ENCODE results near the gene ACOT6.
A peak's percentile ranks its signal among the peaks of the same experiment; 100 is the strongest.
"Not testable (repeated sequence)": the region's sequence is repeated elsewhere in the genome, so short reads cannot be mapped to it uniquely, and the experiment has no call there.

Gene ACOT6, protein sequence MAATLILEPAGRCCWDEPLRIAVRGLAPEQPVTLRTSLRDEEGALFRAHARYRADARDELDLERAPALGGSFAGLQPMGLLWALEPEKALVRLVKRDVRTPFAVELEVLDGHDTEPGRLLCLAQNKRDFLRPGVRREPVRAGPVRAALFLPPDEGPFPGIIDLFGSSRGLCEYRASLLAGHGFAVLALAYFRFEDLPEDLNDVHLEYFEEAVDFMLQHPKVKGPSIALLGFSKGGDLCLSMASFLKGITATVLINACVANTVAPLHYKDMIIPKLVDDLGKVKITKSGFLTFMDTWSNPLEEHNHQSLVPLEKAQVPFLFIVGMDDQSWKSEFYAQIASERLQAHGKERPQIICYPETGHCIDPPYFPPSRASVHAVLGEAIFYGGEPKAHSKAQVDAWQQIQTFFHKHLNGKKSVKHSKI

DNA sequence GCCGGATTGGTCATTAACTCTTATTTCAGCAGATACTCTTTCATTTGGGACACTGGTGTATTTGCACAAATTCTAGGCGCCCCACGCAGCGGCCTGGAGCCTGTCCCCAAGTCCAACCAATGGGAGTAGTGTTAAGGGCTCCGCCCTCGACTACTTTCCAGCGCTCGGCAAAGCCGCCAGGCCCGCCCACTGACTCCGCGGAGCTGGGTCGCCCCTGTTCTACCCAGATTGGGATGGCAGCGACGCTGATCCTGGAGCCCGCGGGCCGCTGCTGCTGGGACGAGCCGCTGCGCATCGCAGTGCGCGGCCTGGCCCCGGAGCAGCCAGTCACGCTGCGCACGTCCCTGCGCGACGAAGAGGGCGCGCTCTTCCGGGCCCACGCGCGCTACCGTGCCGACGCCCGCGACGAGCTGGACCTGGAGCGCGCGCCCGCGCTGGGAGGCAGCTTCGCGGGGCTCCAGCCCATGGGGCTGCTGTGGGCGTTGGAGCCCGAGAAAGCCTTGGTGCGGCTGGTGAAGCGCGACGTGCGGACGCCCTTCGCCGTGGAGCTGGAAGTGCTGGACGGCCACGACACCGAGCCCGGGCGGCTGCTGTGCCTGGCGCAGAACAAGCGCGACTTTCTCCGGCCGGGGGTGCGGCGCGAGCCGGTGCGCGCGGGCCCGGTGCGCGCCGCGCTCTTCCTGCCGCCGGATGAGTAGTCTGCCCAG, at the start of gene ACOT6:
TSS of gene ACOT6 (plus strand) at position 179 of the 707 bp plus-strand sequence. CDS start at position 234, 55 bp downstream.
- no peaks in the 10 kb centered on the region for H3K27me3 ChIP-seq (ENCODE audit: insufficient read depth, poor library complexity, severe bottlenecking)
- no peaks in the 10 kb centered on the region for H3K36me3 ChIP-seq (ENCODE audit: low read depth)
- ATAC-seq (ENCODE audit: low read depth) (peak; percentile 86), DNase-seq (ENCODE audit: low spot score) (peak; percentile 84)
- no peaks in the 10 kb centered on the region for H3K4me1 ChIP-seq (ENCODE audit: insufficient read depth, poor library complexity, severe bottlenecking)
- peak within 1 kb of the TSS; percentile 60 for H3K4me3 ChIP-seq (ENCODE audit: severe bottlenecking)
- peak within 1 kb of the TSS; percentile 6 for H3K27ac ChIP-seq (ENCODE audit: poor library complexity, severe bottlenecking)
- TF ChIP-seq, protein P1, sequence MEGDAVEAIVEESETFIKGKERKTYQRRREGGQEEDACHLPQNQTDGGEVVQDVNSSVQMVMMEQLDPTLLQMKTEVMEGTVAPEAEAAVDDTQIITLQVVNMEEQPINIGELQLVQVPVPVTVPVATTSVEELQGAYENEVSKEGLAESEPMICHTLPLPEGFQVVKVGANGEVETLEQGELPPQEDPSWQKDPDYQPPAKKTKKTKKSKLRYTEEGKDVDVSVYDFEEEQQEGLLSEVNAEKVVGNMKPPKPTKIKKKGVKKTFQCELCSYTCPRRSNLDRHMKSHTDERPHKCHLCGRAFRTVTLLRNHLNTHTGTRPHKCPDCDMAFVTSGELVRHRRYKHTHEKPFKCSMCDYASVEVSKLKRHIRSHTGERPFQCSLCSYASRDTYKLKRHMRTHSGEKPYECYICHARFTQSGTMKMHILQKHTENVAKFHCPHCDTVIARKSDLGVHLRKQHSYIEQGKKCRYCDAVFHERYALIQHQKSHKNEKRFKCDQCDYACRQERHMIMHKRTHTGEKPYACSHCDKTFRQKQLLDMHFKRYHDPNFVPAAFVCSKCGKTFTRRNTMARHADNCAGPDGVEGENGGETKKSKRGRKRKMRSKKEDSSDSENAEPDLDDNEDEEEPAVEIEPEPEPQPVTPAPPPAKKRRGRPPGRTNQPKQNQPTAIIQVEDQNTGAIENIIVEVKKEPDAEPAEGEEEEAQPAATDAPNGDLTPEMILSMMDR (IDR thresholded peaks at IDR 0.05; ENCODE audit: poor library complexity, severe bottlenecking): no peak
- no peaks in the 10 kb centered on the region for H3K9me3 ChIP-seq (ENCODE audit: severe bottlenecking)

DNA sequence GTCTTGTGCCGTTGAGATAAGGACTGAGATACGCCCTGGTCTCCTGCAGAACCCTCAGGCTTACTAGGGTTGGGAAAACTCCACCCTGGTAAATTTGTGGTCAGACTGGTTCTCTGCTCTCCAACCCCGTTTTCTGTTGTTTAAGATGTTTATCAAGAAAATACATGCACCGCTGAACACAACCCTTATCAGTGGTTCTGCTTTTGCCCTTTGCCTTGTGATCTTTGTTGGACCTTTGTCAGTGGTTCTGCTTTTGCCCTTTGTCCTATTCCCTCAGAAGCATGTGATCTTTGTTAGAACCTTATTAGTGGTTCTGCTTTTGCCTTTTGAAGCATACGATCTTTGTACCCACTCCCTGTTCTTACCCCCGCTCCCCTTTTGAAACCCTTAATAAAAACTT, 49.6 kb upstream of the ACOT6 start:
- H3K27ac ChIP-seq (ENCODE audit: poor library complexity, severe bottlenecking); DNase-seq (ENCODE audit: low spot score); H3K27me3 ChIP-seq (ENCODE audit: insufficient read depth, poor library complexity, severe bottlenecking); ATAC-seq (ENCODE audit: low read depth); H3K4me1 ChIP-seq (ENCODE audit: insufficient read depth, poor library complexity, severe bottlenecking); H3K4me3 ChIP-seq (ENCODE audit: severe bottlenecking): not testable (repeated sequence)
- peaks cover 11% of the 10 kb centered on the region for H3K9me3 ChIP-seq (ENCODE audit: severe bottlenecking)
- H3K36me3 ChIP-seq (ENCODE audit: low read depth): peaks cover 12% of the 10 kb centered on the region; the same call in 1 of the 2 replicates

DNA sequence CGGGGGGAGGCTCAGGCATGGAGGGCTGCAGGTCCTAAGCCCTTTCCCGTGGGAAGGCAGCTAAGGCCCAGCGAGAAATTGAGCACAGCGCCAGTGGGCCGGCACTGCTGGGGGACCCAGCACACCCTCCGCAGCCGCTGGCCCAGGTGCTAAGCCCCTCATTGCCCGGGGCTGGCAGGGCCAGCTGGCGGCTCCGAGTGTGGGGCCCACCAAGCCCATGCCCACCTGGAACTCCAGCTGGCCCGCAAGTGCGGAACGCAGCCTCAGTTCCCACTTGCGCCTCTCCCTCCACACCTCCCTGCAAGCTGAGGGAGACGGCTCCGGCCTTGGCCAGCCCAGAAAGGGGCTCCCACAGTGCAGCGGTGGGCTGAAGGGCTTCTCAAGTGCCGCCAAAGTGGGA, 45.9 kb upstream of the ACOT6 start:
- Histone ChIP-seq H3K36me3 (ENCODE audit: low read depth) (peaks cover 12% of the 10 kb centered on the region; the same call in 1 of the 2 replicates), H3K4me1 (ENCODE audit: insufficient read depth, poor library complexity, severe bottlenecking) (peaks cover 16% of the 10 kb centered on the region), H3K9me3 (ENCODE audit: severe bottlenecking) (peaks cover 11% of the 10 kb centered on the region)
- DNase-seq (ENCODE audit: low spot score); ATAC-seq (ENCODE audit: low read depth); H3K27ac ChIP-seq (ENCODE audit: poor library complexity, severe bottlenecking); H3K27me3 ChIP-seq (ENCODE audit: insufficient read depth, poor library complexity, severe bottlenecking); H3K4me3 ChIP-seq (ENCODE audit: severe bottlenecking): not testable (repeated sequence)

DNA sequence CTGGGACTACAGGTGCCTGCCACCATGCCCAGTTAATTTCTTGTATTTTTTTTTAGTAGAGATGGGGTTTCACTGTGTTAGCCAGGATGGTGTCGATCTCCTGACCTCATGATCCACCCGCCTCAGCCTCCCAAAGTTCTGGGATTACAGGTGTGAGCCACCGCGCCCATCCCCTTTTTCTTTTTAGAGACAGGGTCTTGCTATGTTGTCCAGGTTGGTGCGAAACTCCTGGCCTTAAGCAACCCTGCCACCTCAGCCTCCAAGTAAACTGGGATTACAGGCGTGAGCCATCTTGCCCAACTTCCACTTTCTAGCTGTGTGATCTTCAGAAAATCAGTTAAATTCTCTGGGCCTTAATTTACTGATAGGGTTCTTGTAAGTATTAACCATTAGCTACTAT, 45.4 kb upstream of the ACOT6 start:
- Histone ChIP-seq H3K36me3 (ENCODE audit: low read depth) (peaks cover 12% of the 10 kb centered on the region; the same call in 1 of the 2 replicates), H3K4me1 (ENCODE audit: insufficient read depth, poor library complexity, severe bottlenecking) (peaks cover 16% of the 10 kb centered on the region)
- H3K4me3 ChIP-seq (ENCODE audit: severe bottlenecking); ATAC-seq (ENCODE audit: low read depth); H3K27me3 ChIP-seq (ENCODE audit: insufficient read depth, poor library complexity, severe bottlenecking); DNase-seq (ENCODE audit: low spot score); H3K9me3 ChIP-seq (ENCODE audit: severe bottlenecking); H3K27ac ChIP-seq (ENCODE audit: poor library complexity, severe bottlenecking): not testable (repeated sequence)

DNA sequence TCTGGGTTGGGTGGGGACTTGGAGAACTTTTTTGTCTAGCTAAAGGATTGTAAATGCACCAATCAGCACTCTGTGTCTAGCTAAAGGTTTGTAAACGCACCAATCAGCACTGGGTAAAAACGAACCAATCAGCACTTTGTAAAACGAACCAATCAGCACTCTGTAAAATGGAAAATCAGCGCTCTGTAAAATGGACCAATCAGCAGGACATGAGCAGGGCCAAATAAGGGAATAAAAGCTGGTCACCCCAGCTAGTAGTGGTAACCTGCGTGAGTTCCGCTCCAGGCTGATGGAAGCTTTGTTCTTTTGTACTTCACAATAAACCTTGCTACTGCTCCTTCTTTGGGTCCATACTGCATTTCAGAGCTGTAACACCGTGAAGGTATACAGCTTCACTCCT, 45.0 kb upstream of the ACOT6 start:
- ATAC-seq (ENCODE audit: low read depth) (no peak), DNase-seq (ENCODE audit: low spot score) (no peak)
- Histone ChIP-seq H3K36me3 (ENCODE audit: low read depth) (peaks cover 12% of the 10 kb centered on the region; the same call in 1 of the 2 replicates), H3K27me3 (ENCODE audit: insufficient read depth, poor library complexity, severe bottlenecking) (no peaks in the 10 kb centered on the region), H3K4me3 (ENCODE audit: severe bottlenecking) (no peak overlapping the region), H3K9me3 (ENCODE audit: severe bottlenecking) (peaks cover 4% of the 10 kb centered on the region), H3K27ac (ENCODE audit: poor library complexity, severe bottlenecking) (no peak overlapping the region), H3K4me1 (ENCODE audit: insufficient read depth, poor library complexity, severe bottlenecking) (peaks cover 16% of the 10 kb centered on the region)
- TF ChIP-seq, protein P1 (IDR thresholded peaks at IDR 0.05; ENCODE audit: poor library complexity, severe bottlenecking): no peak

All from RWPE2 (cell line).